ENCODE results near the gene HIVEP2. TPM values are rescaled to one million over a fixed set of nuclear protein-coding genes. Genes with fewer than 3 reads are reported as not detected.

HIVEP2 gene
- polyA plus RNA-seq, 3 donors, result 0.16 to 1.4 (median 0.64) TPM

DNA sequence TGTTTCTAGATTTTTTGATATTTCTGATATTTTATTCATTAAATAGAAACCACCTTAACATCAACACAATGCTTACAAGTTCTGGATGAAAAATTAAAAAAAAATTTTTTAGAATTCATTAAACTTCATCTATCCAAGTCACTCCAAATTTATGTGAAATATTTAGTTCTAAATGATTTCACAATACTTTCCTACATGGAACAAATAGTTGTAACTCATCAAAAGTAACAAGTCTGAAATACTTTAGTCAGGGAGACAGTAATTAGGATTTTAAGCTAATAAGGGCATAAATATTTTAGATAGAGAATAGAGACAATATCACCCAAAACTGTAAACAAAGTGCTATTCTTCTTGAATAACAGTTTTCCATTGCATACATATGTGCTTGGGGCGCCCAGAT is 147.8 kb downstream of the HIVEP2 start:
- no peak overlapping the region for H3K4me3 ChIP-seq (replicated peaks in 1 of 3; ENCODE audit: low read depth in 2 of 3, low read length in 3 of 3)
- peaks cover 0 to 2% (median 0%) of the 10 kb centered on the region in 7 donors for H3K9me3 Mint-ChIP-seq
- H3K27me3 ChIP-seq (ENCODE audit: control insufficient read depth in 2 of 2, insufficient read depth in 2 of 2, low read length in 2 of 2), result no peaks in the 10 kb centered on the region
- no peak overlapping the region for H3K27ac ChIP-seq (ENCODE audit: low read depth in 1 of 2, low read length in 2 of 2)
- no peak overlapping the region for H3K4me2 ChIP-seq (replicated peaks; ENCODE audit: extremely low read depth, low read length, poor library complexity, severe bottlenecking)
- no CpG with 5 or more reads among the region's 1 CpG for WGBS (ENCODE audit: insufficient coverage)
- intact Hi-C loops (cut with micrococcal nuclease), result no loop called here
- H2AFZ ChIP-seq (ENCODE audit: insufficient read depth, low read depth, low read length, poor library complexity, severe bottlenecking), result no peak overlapping the region
- peaks cover 11% of the 10 kb centered on the region for H3K4me1 Mint-ChIP-seq
- H3K27me3 Mint-ChIP-seq (ENCODE audit: low read depth in 3 of 3), result peaks cover 2 to 4% (median 2%) of the 10 kb centered on the region in 3 donors
- no peaks in the 10 kb centered on the region for H3K79me2 ChIP-seq (ENCODE audit: insufficient read depth, low read length)
- H3K9ac ChIP-seq (ENCODE audit: insufficient read depth, low read length, poor library complexity, severe bottlenecking), result no peak overlapping the region
- H3K36me3 ChIP-seq (replicated peaks in 1 of 2; ENCODE audit: control insufficient read depth in 1 of 2, insufficient read depth in 2 of 2, low read length in 2 of 2), result no peaks in the 10 kb centered on the region
- no peak overlapping the region for H3K27ac Mint-ChIP-seq
- no peaks in the 10 kb centered on the region for H3K36me3 Mint-ChIP-seq
- no peaks in the 10 kb centered on the region for H3K9me3 ChIP-seq (replicated peaks in 1 of 2; ENCODE audit: control insufficient read depth in 1 of 2, insufficient read depth in 1 of 2, low read length in 2 of 2)
- H4K20me1 ChIP-seq (ENCODE audit: insufficient read depth, low read length), result no peaks in the 10 kb centered on the region
- TF ChIP-seq, protein P1, sequence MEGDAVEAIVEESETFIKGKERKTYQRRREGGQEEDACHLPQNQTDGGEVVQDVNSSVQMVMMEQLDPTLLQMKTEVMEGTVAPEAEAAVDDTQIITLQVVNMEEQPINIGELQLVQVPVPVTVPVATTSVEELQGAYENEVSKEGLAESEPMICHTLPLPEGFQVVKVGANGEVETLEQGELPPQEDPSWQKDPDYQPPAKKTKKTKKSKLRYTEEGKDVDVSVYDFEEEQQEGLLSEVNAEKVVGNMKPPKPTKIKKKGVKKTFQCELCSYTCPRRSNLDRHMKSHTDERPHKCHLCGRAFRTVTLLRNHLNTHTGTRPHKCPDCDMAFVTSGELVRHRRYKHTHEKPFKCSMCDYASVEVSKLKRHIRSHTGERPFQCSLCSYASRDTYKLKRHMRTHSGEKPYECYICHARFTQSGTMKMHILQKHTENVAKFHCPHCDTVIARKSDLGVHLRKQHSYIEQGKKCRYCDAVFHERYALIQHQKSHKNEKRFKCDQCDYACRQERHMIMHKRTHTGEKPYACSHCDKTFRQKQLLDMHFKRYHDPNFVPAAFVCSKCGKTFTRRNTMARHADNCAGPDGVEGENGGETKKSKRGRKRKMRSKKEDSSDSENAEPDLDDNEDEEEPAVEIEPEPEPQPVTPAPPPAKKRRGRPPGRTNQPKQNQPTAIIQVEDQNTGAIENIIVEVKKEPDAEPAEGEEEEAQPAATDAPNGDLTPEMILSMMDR (IDR thresholded peaks at IDR 0.05), result no peak
- DNase-seq, result no peak
- H3K4me3 Mint-ChIP-seq, result no peak overlapping the region
- H3K4me1 ChIP-seq (ENCODE audit: control insufficient read depth in 1 of 2, insufficient read depth in 2 of 2, low read length in 2 of 2), result peaks cover 0 to 10% of the 10 kb centered on the region in 2 donors

DNA sequence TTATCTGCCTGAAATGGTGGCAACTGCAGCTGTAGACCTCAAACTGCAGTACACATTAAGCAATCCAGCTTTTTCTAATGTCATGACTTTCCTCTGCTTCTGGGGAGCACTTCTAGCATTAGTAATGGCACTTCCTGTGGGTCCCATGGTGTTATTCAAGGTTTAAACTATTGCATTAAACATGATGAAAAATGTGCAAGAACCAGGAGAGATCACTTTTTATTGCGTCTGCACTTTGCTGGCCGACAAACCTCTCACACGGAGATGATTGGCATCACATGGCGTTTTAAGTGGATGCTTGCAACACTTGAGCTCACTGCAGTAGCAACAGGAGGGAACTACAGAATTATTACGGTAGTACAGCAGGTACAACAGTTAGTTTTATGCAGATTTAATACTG is 148.4 kb downstream of the HIVEP2 start:
- H3K9ac ChIP-seq (ENCODE audit: insufficient read depth, low read length, poor library complexity, severe bottlenecking), result no peak overlapping the region
- H3K27me3 ChIP-seq (ENCODE audit: control insufficient read depth in 2 of 2, insufficient read depth in 2 of 2, low read length in 2 of 2), result no peaks in the 10 kb centered on the region
- peaks cover 11% of the 10 kb centered on the region for H3K4me1 Mint-ChIP-seq
- peaks cover 2 to 4% (median 2%) of the 10 kb centered on the region in 3 donors for H3K27me3 Mint-ChIP-seq (ENCODE audit: low read depth in 3 of 3)
- no peak overlapping the region for H2AFZ ChIP-seq (ENCODE audit: insufficient read depth, low read depth, low read length, poor library complexity, severe bottlenecking)
- H3K4me3 Mint-ChIP-seq, result peak overlapping the region in 1 of 2 donors; percentile 1
- no peaks in the 10 kb centered on the region for H4K20me1 ChIP-seq (ENCODE audit: insufficient read depth, low read length)
- no peaks in the 10 kb centered on the region for H3K36me3 Mint-ChIP-seq
- no peaks in the 10 kb centered on the region for H3K9me3 ChIP-seq (replicated peaks in 1 of 2; ENCODE audit: control insufficient read depth in 1 of 2, insufficient read depth in 1 of 2, low read length in 2 of 2)
- H3K36me3 ChIP-seq (replicated peaks in 1 of 2; ENCODE audit: control insufficient read depth in 1 of 2, insufficient read depth in 2 of 2, low read length in 2 of 2), result no peaks in the 10 kb centered on the region
- WGBS (ENCODE audit: insufficient coverage), result 39% methylated on average over 5 of the region's 5 CpGs
- H3K27ac ChIP-seq (ENCODE audit: low read depth in 1 of 2, low read length in 2 of 2), result no peak overlapping the region
- peaks cover 0 to 2% (median 0%) of the 10 kb centered on the region in 7 donors for H3K9me3 Mint-ChIP-seq
- DNase-seq, result peak; percentile 60 to 81 (median 67)
- H3K4me1 ChIP-seq (ENCODE audit: control insufficient read depth in 1 of 2, insufficient read depth in 2 of 2, low read length in 2 of 2), result peaks cover 0 to 10% of the 10 kb centered on the region in 2 donors
- H3K27ac Mint-ChIP-seq, result no peak overlapping the region
- H3K4me3 ChIP-seq (replicated peaks in 1 of 3; ENCODE audit: low read depth in 2 of 3, low read length in 3 of 3), result no peak overlapping the region
- intact Hi-C loops (cut with micrococcal nuclease), result no loop called here
- TF ChIP-seq, protein P1 (IDR thresholded peaks at IDR 0.05), result no peak
- H3K79me2 ChIP-seq (ENCODE audit: insufficient read depth, low read length), result no peaks in the 10 kb centered on the region
- peak overlapping the region; percentile 6 for H3K4me2 ChIP-seq (replicated peaks; ENCODE audit: extremely low read depth, low read length, poor library complexity, severe bottlenecking)
